Measurements from ENCODE around the gene MRPL24.
"Not testable (repeated sequence)": the region's sequence is repeated elsewhere in the genome, so short reads cannot be mapped to it uniquely, and the experiment has no call there.

DNA sequence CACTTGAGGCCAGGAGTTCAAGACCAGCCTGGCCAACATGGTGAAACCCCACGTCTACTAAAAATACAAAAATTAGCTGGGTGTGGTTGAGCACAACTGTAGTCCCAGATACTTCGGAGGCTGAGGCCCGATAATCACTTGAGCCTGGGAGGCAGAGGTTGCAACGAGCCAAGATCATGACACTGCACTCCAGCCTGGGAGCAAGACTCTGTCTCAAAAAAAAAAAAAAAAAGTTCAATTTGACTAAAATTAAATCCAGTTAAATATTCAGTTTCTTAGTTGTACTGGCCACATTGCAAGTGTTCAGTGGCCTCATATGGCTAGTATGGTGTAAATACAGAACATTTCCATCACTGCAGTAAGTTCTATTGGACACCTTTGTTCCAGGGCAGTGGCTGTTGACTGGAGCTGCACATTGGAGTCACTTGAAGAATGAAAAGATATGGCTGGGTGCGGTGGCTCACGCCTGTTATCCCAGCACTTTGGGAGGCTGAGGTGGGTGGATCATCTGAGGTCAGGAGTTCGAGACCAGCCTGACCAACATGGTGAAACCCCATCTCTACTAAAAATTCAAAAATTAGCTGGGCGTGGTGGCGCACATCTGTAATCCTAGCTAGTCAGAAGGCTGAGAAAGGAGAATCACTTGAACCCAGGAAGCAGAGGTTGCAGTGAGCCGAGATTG is 16.8 kb upstream of the MRPL24 start:
- not testable (repeated sequence) for TF ChIP-seq EZH2phosphoT487 (IDR thresholded peaks at IDR 0.05; ENCODE audit: low read depth)
- TF ChIP-seq, protein P1, sequence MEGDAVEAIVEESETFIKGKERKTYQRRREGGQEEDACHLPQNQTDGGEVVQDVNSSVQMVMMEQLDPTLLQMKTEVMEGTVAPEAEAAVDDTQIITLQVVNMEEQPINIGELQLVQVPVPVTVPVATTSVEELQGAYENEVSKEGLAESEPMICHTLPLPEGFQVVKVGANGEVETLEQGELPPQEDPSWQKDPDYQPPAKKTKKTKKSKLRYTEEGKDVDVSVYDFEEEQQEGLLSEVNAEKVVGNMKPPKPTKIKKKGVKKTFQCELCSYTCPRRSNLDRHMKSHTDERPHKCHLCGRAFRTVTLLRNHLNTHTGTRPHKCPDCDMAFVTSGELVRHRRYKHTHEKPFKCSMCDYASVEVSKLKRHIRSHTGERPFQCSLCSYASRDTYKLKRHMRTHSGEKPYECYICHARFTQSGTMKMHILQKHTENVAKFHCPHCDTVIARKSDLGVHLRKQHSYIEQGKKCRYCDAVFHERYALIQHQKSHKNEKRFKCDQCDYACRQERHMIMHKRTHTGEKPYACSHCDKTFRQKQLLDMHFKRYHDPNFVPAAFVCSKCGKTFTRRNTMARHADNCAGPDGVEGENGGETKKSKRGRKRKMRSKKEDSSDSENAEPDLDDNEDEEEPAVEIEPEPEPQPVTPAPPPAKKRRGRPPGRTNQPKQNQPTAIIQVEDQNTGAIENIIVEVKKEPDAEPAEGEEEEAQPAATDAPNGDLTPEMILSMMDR (IDR thresholded peaks at IDR 0.05; ENCODE audit: low read depth, low read length) = not testable (repeated sequence)
